Panc1 (cell line): ENCODE data around the gene NSD2. TPM values are rescaled to one million over a fixed set of nuclear protein-coding genes. Genes with fewer than 3 reads are reported as not detected.
A peak's percentile ranks its signal among the peaks of the same experiment; 100 is the strongest.

Experiments used
- ATAC-seq: fragments of 200-7000 bp; cut with Tn5 transposase; 2 replicates; pipeline ENCODE4 v1.9.1; 2020; ENCODE audit warnings: mild to moderate bottlenecking, moderate library complexity
- BruUV-seq: library from RNA; stranded (reverse); fragments of 400-500 nt; replicated peaks from 2 replicates; lab custom pipeline; 2021; lab: Mats Ljungman, UMichigan
- CTCF ChIA-PET: fragments of 300-600 bp; sonication (Branson Sonifier 250); formaldehyde crosslinking; loops from one replicate; lab custom pipeline; 2022; ENCODE audit warnings: antibody characterized with exemption; lab: Charles Lee
- POLR2A ChIA-PET: fragments of 300-600 bp; sonication (Branson Sonifier 250); formaldehyde crosslinking; loops from one replicate; lab custom pipeline; 2022; ENCODE audit warnings: antibody characterized with exemption; lab: Charles Lee
- DNase-seq: peaks from one replicate; pipeline ENCODE4 v3.0.0-alpha.2; 2010; ENCODE audit warnings: low read depth, low spot score
- H3K27ac ChIP-seq: 2 replicates; pipeline ENCODE4 v1.5.1; 2011; ENCODE audit warnings: mild to moderate bottlenecking, low read length, inconsistent platforms
- H3K27me3 ChIP-seq: fragments of 200-500 bp; sonication (Bioruptor generic); 2 replicates; pipeline ENCODE4 v1.6.0; 2014; ENCODE audit warnings: low read length, inconsistent platforms; ENCODE audit not compliant: control insufficient read depth, insufficient read depth
- H3K36me3 ChIP-seq: fragments of 200-500 bp; sonication (Bioruptor generic); 2 replicates; pipeline ENCODE4 v1.5.1; 2014; ENCODE audit warnings: inconsistent platforms, mild to moderate bottlenecking, low read length, moderate library complexity; ENCODE audit not compliant: control insufficient read depth, insufficient read depth
- H3K4me1 ChIP-seq: 2 replicates; pipeline ENCODE4 v1.5.1; 2011; ENCODE audit warnings: inconsistent platforms, mild to moderate bottlenecking, low read length, moderate library complexity; ENCODE audit not compliant: control insufficient read depth, insufficient read depth
- H3K4me3 ChIP-seq, 2 experiments: 2 replicates each; pipeline ENCODE4 v1.5.1; 2011 to 2012; ENCODE audit warnings: low read depth in 2 of 2, low read length in 2 of 2, mild to moderate bottlenecking in 2 of 2, inconsistent platforms in 1 of 2, moderate library complexity in 1 of 2
- H3K9me3 ChIP-seq: fragments of 200-500 bp; sonication (Bioruptor generic); 2 replicates; pipeline ENCODE4 v1.5.1; 2014; ENCODE audit warnings: low read depth, mild to moderate bottlenecking, inconsistent platforms, low read length, moderate library complexity; ENCODE audit not compliant: control insufficient read depth, insufficient read depth
- CTCF ChIP-seq: fragments of 450-650 bp; IDR thresholded peaks from 2 replicates; pipeline ENCODE4 v1.5.1; 2017; ENCODE audit warnings: mild to moderate bottlenecking
- POLR2AphosphoS5 ChIP-seq: IDR thresholded peaks from 2 replicates; pipeline ENCODE4 v1.6.1; 2012; ENCODE audit warnings: mild to moderate bottlenecking, low read depth, low read length, moderate library complexity
- REST ChIP-seq, 2 experiments: IDR thresholded peaks; 2 replicates each; pipeline ENCODE4 v1.6.1; 2011 to 2012; ENCODE audit warnings: low read depth in 2 of 2, control low read depth in 1 of 2, low read length in 1 of 2, mild to moderate bottlenecking in 1 of 2, moderate library complexity in 1 of 2; ENCODE audit not compliant: insufficient read depth in 1 of 2
- SIN3A ChIP-seq: IDR thresholded peaks from 2 replicates; pipeline ENCODE4 v1.6.1; 2012; ENCODE audit warnings: low read depth, mild to moderate bottlenecking, low read length, moderate library complexity, borderline replicate concordance; ENCODE audit not compliant: insufficient read depth
- TCF7L2 ChIP-seq: IDR thresholded peaks from 2 replicates; pipeline ENCODE4 v1.6.1; 2011; ENCODE audit warnings: mild to moderate bottlenecking, low read depth, low read length, inconsistent platforms
- in situ Hi-C: cut with HindIII; loops from 2 replicates; pipeline ENCODE4 v1.10.0; 2016; ENCODE audit warnings: low sequenced_read_pairs, low pct_unique_long_range_greater_than_20kb
- intact Hi-C: fragments of 100-400 bp; cut with micrococcal nuclease; formaldehyde crosslinking; loops from one replicate; pipeline ENCODE4 v1.10.0; 2022; ENCODE audit not compliant: unreplicated experiment
- total RNA-seq: library from RNA; stranded (reverse); gene quantifications from one replicate; pipeline ENCODE4 v1.2.1, GENCODE V29; 2021; ENCODE audit not compliant: unreplicated experiment

The NSD2 gene
- total RNA-seq, 1 experiment from 2014 or later = 116 TPM

- Histone ChIP-seq H3K36me3 (no peaks in the 10 kb centered on the region), H3K4me3 (no peak overlapping the region), H3K4me1 (peaks cover 11% of the 10 kb centered on the region), H3K9me3 (no peaks in the 10 kb centered on the region), H3K27me3 (no peaks in the 10 kb centered on the region), H3K27ac (no peak overlapping the region)
- in situ Hi-C loops (no loop called here), intact Hi-C loops (no loop called here)
- no peak for TF ChIP-seq POLR2AphosphoS5
- no peak for TF ChIP-seq SIN3A
- no peak for TF ChIP-seq CTCF
- TF ChIP-seq REST (IDR thresholded peaks at IDR 0.05; ENCODE audit: insufficient read depth in 1 of 2, low read depth in 2 of 2, low read length in 1 of 2) = no peak
- no peak for TF ChIP-seq TCF7L2
- ChIA-PET CTCF (no interaction called here), POLR2A (no interaction called here)
- DNase-seq (no peak), ATAC-seq (no peak)
- BruUV-seq = no TSS peak
Observed at GRCh38 chr4:1879485-1879884, 8.3 kb downstream of the NSD2 start.

DNA sequence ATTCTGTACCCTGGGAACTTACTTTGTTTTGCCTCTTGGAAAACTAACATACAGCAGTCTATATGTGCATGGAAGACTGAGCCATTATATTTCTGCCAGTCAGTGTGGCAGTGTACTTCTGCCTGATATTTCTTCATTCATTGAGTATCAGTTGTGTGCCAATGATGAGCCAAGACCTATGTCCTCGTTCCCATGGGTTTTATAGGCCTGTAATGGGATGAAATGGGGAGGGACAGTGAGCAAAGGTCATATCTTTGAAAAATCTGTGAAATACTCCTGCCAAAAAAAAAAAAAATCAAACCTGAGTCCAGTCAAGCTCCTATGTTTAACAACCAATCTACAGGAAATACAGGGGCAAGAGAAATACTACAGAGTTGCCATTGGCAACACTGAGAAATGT is 9.1 kb downstream of the NSD2 start:
- H3K4me3 ChIP-seq = no peak overlapping the region
- TSS peak; percentile 36 for BruUV-seq
- no peaks in the 10 kb centered on the region for H3K36me3 ChIP-seq
- H3K4me1 ChIP-seq = peaks cover 10% of the 10 kb centered on the region
- no peaks in the 10 kb centered on the region for H3K9me3 ChIP-seq
- ATAC-seq (no peak), DNase-seq (no peak)
- ChIA-PET POLR2A (no interaction called here), CTCF (no interaction called here)
- intact Hi-C loops = no loop called here
- H3K27ac ChIP-seq = no peak overlapping the region
- TF ChIP-seq POLR2AphosphoS5 (no peak), SIN3A (no peak), CTCF (no peak), TCF7L2 (no peak), REST (IDR thresholded peaks at IDR 0.05; ENCODE audit: insufficient read depth in 1 of 2, low read depth in 2 of 2, low read length in 1 of 2) (no peak)
- no peaks in the 10 kb centered on the region for H3K27me3 ChIP-seq
- in situ Hi-C loops = no loop called here
